GM19455 (cell line): Measurements from ENCODE around the gene AGAP1.

Experiments
- ATAC-seq: cut with Tn5 transposase; IDR thresholded peaks from one replicate; pipeline ENCODE4 v1.9.1; 2021; ENCODE audit not compliant: unreplicated experiment

Gene AGAP1

DNA sequence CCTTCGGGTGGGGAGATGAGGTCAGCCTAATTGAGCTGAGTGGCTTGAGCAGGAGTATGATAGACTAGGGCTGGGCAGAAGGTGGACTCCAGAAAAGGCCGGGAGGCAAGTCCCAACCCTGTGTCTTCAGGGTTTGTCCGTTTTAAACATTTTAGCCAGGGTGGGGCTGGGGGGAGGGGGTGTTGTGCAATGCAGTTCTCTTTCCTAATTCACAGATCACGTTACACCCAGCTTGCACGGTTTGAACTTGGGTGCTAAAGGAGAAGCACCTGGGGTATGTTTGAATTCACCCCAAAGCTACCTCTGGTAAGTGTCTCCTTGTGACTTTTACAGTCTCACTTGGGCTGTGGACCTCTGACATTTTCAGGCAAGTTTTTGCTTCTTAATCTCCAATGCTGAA is 233.3 kb downstream of the AGAP1 start:
- ATAC-seq, result no peak

DNA sequence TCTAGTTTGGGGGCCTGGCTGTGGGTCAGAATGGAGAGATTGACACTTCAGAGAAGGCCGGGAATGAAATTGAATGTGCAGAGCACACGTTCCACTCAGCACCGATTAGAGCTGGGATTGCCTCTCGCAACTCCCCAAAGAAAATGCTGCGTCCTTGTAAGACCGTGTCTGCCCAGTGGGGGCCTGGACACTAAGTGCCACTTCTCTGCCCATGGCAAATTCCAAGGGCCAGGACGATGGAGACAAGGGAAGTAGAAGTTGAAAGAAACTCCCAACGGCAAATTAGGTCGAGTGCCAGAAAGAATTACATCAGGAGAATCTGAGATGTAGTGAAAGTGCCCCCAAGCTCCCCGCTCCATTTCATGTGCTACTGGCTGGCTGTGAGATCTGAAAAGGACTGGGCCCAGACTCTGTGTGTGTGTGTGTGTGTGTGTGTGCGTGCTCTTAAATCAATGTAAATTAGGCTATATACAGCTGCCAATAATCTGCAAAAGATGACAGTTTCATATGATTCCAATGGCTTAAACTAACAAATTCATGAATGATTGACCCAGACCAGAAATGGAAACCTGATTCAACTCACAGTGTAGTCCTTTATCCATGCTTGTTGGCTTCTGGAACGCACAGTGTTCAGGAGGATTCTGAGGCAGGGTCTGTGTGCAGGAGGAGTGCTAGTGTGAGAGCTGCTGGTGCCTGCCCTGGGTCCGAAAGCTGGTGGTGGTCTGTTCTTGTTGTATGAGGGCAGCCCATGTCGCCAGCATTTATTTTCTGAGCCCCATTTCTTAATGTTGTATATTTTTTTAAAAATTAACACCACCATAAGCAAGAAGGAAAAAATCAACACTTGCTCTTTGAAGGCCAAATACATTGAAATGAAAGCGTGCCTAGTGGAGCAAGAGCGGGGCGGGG is 234.3 kb downstream of the AGAP1 start:
- ATAC-seq, result no peak

GRCh38 chr2:235728800-235729556 is 235.1 kb downstream of the AGAP1 start:
- no peak for ATAC-seq

DNA sequence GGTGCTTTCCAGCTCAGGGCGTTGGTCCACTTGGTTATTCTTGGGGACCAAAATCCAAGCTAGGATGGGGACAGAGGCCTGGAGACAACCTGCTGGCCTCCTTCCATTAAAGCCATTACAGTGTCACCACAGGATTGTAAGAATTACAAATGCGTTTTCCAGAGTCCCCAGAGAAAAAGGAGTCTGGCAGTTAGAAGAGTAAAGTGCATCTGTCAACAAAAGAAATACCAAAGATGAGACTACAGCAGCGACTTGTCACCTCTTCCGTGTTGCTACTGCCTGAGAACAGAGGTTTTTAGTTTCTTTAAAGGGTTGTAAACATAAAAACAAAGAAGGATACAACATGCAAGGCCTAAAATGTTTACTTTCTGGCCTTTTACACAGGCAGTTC is 235.7 kb downstream of the AGAP1 start:
- ATAC-seq, result no peak

DNA sequence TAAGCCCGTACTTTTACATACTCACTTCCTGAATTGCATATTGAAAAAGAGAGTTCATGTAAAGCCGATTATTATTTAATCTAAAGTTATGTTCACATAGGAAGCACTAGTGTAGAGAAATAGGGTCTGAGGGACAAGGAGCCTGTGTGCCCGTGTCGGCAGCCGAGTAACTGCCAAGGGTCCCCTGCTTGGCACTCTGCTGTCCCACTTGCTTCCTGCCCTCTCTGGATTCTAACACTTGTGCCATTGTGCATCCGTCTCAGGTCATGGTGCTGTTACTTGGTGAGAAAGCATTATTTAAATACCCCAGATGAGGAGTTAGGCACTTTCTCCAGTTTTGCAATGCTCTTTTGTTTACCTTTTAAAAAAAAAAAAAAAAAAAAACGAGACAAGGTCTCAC is 236.3 kb downstream of the AGAP1 start:
- no peak for ATAC-seq

GRCh38 chr2:235733761-235734160 is 239.9 kb downstream of the AGAP1 start:
- ATAC-seq, result no peak

DNA sequence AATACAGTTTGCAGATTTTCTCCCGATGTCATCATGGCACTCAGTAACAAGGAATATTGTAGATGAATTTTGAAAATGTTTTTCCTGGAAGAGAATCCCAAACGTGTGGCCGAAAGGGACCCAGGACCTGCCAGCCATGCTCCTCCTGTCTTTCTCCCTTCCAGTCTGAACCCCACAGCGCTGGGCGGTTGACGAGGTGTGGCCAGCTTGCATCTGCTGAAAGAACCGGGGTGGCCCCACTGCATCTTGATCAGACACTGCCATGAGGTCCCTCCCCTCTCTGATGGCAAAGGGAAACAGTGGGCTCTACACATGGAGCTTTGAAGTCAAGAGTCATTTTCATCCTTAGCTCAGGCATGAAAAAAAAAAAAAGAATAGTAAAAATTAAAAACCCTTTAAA is 240.3 kb downstream of the AGAP1 start:
- ATAC-seq, result no peak

GRCh38 chr2:235734688-235735231 is 240.9 kb downstream of the AGAP1 start:
- ATAC-seq, result no peak

DNA sequence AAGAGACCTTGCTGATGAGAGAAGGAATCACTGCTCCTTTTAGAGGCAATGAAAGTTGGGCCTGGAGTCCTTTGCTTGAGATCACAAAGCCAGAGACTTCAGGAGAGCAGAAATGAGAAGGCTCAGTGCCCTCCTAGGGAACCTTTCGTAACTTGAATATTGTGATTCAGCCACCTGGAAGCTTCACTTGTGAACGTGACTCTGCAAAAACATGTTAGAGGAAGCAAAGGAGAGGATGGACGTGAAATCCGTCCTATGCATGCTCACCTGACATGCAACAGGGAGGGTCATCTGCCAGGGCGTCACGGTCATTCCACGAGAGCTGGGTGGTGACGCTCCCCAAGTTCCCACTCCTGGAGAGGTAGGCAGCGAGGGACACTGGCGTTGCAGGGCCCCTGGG is 243.6 kb downstream of the AGAP1 start:
- ATAC-seq, result no peak

GRCh38 chr2:235737840-235738239 is 244.0 kb downstream of the AGAP1 start:
- no peak for ATAC-seq

DNA sequence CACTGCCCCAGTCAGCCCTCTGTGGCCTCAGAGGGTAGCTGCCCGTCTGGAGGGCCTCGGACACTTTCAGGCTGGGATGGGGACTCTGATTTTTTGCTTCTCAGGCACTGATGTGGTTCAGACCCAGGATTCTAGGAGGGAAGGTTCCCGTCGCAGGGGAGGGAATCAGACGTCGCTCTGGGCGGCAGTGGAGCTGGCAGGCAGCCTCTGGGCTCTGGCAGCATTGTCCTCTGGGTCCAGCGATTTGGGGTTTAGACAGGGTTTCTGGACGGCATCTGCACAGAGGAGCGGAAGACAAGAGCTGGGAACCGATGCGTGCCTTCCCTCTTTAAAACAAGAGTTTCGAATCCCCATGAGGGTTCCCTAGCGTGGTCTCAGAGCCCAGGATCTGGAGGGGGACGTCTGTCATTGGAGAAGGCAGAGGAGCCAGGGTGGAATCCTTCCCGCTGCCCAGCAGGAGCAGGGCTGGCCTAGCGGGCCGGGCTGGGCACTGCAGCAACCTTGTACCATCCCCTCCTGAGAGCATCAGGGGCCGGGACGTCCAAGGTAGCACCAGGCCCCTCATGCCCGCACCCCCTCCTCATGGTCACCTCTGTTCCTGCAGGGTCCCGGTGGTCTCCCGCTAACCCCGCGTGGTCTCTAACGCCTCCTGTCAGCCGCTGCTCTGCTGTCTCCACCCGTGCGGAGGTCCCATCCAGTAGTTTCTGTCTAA is 246.0 kb downstream of the AGAP1 start:
- ATAC-seq, result no peak

DNA sequence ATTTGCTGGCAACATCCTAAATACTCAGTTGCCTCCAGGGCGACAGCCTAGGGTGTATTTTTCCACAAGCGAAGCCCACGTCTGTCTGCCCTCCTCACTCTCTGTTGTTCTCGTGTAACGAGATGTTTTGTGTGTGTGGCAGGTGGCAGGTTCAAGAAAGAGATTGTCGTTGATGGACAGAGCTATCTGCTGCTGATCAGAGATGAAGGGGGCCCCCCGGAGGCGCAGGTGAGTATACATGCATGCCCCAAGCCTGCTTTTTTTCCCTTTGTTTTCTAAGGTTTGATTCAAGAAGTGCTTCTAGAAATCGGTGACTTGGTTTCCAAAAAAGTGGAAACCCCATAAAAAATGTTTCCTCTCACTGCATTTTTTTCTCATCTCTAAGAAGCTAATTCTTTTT is 247.0 kb downstream of the AGAP1 start:
- ATAC-seq, result no peak

- no peak for ATAC-seq
Measured at GRCh38 chr2:235744161-235744560, 250.3 kb downstream of the AGAP1 start.

DNA sequence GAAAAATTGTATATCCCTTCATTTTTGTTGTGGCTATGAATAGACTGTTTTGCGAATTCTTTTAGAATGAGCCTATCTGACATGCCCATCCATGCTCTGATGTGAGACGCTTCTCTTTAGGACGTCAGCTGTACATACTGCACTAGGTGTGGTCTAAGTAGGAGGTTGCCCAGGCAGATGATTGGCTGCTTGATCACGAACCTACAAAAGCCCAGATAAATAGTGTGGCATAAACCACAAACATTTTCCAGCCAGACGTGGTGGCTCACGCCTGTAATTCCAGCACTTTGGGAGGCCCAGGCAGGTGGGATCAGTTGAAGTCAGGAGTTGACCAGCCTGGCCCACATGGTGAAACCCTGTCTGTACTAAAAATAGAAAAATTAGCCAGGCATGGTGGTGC is 251.8 kb downstream of the AGAP1 start:
- no peak for ATAC-seq

DNA sequence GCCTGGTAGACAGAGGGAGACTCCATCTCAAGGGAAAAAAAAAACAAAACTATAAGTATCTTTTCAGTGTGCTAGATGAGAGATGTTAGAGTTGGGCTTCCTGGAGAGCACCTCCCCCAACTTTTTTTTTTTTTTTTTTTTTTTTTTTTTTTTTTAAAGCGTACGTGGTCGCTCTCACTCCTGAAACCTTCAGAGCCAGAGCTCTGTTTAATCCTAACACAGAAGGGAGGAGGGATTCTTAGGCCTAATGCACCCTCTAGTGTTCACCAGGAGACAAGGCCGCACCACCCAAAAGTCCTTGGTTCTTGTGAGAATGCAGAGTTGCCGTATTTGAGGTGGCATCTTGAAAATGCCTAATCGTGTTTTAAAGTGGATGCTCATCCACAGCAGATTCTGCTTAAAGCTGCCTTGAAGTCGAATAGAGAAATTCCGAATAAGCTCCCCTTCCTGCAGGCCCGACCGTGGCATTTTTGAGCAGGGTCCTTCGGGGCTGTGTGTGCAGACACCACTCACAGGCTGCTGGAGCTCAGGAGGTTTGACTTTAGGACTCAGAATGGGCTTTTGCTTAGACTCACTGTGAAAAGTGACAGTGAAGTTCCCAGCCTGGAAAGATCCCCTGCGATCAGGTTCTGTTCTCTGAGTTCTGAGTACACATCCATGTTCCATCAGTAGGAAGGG is 252.6 kb downstream of the AGAP1 start:
- no peak for ATAC-seq

GRCh38 chr2:235747001-235747785 is 253.3 kb downstream of the AGAP1 start:
- ATAC-seq, result no peak

- ATAC-seq, result no peak
Measured at GRCh38 chr2:235747786-235748091, 253.9 kb downstream of the AGAP1 start.

DNA sequence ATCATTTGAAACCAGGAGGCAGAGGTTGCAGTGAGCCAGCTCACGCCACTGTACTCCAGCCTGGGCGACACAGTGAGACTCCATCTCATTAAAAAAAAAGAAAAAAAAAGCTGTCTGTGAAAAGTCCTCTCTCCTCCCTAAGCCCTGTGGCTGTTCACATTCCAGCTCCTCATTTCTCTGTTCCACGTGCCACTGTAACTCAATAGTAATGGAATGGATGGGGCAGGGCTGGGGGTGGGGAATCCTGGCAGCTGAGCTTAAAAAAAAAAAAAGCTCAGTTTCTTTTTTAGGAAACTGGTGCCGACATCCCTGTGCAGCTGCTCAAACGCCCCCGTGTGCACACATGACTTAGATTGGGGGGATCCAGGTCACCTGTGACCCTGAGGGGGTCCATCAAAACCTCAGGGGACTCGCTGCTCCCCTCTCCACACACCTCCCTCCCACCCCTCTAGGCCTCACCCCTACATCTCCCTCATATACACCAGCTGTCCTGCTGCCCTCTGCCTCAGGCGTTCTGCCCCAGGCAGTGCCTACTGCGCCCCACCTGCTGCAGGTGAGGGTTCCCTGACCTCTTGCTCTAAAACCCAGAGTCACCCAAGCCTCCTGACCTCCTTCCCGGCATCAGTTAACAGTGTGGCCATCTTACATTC is 255.4 kb downstream of the AGAP1 start:
- no peak for ATAC-seq

- no peak for ATAC-seq
Measured at GRCh38 chr2:235749771-235750160, 255.9 kb downstream of the AGAP1 start.

GRCh38 chr2:235752846-235753245 is 259.0 kb downstream of the AGAP1 start:
- ATAC-seq, result no peak
